MG63 (cell line): ENCODE data around the gene TEX35. TPM values are rescaled to one million over a fixed set of nuclear protein-coding genes. Genes with fewer than 3 reads are reported as not detected.

Source experiments
- total RNA-seq: library from RNA; depleted of rRNA; stranded (reverse); fragments of >200 nt; shearing (Covaris generic); gene quantifications from 2 replicates; pipeline ENCODE4 v1.2.3, GENCODE V29; 2014; ENCODE audit warnings: low replicate concordance; rRNA removed

TEX35 gene
- total RNA-seq, 1 experiment from 2014 or later: not detected

Other genes with a start within 250 kb of the TEX35 start
- not detected in 2 replicates for gene CLEC20A, start 16.1 kb upstream of the TEX35 start, total RNA-seq
- gene RALGPS2, start 212.1 kb downstream of the TEX35 start, total RNA-seq: 63.0 and 119 TPM in 2 replicates